ENCODE data around the gene SLC46A2.
A peak's percentile ranks its signal among the peaks of the same experiment; 100 is the strongest.

The SLC46A2 gene

DNA sequence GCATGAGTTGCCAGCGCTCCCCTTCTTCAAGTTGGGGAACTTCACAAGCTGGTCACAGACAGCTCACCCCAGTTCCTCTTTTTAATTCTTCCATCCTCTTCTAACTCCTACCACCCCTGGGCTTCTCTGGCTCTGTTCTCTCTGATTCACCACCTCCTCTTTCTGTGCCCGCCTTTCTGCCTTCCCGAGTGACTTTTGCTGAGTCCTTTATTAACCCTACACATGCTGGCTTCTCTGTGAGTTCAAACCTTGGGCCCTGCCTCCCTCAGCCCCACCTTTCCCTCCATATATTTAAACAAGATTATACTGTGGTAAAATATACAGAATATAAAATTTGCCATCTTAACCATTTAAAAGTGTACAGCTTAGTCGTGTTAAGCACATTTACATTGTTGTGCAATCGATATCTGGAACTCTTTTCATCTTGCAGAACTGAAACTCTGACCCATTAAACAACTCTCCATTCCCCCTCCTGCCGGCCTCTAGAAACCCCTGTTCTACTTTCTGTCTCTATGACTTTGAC lies 32.0 kb downstream of the SLC46A2 start:
- DNase-seq (ENCODE audit: low read depth in 1 of 2, low spot score in 1 of 2), result no peak

DNA sequence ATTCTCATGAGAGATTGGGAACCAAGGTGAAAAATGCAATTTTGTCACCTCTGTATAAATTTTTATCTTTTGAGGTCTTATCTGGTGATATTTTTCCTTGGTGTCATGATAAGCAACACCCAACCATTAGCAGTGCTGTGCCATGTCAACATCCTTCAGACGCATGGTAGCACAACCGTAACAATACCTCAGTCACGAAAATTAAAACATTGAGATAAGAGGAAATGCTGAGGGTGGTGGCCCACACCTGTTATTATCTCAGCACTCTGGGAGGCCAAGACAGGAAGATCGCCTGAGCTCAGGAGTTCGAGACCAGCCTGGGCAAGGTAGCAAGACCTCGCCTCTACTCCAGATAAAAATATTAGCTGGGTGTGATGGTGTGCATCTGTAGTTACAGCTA lies 32.7 kb downstream of the SLC46A2 start:
- no peak for DNase-seq (ENCODE audit: low read depth in 1 of 2, low spot score in 1 of 2)

DNA sequence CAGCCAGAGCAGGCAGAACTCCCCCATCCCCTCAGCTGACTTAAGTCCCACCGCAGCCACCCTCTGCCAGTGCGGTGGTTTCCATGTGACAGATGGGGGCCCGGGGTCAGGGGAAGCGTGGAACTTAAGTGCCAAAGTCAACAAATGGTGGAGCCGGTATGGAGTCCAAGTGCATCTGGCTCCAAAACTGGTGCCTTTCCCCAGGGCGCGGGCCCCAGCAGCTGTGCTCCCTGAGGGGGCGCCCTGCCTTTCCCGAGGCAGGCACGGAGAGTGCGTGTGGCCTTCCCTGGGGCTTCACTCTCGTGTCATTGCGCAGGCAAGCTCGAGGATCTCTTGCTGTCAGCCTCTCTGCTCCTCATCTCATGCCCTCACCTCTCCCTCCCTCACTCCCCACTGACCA lies 33.8 kb downstream of the SLC46A2 start:
- DNase-seq (ENCODE audit: low read depth in 1 of 2, low spot score in 1 of 2), result no peak

DNA sequence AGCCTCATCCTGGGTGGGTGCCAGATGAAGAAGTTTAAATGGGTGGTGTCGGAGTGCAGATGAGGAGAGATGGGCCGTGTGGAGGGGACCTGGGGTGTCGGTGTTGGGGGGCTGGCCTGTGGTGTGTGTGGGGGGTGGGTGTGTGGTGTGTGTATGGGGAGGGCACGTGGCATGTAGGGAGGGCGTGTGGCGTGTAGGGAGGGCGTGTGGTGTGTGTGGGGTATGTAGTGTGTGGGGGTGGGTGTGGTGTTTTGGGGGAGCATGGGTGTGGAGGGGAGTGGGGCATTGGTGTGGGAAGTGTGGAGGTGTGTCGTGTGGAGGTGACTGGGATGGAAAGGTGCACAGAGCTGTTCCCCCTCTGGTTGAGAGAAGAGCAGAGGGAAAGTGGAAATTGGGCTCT lies 34.5 kb downstream of the SLC46A2 start:
- DNase-seq (ENCODE audit: low read depth in 1 of 2, low spot score in 1 of 2), result no peak

DNA sequence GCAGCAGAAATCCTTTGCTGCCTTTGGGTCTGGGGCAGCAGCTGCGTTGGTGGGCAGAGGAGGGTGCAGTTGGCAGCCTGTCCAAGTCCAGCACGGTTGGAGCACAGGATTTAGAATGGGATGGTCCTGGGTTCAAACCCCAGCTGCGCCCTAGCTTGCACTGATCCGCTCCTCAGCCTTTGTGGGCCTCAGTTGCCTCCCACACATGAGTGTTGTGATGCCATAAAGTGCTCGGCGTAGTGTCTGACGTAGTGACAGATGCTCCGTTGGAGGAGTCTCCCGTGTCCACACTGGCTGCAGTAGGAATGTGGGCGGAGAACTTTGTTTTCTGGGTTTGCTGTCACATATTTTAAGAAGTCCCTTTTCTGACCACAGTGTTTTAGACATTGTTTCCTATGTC lies 36.0 kb downstream of the SLC46A2 start:
- no peak for DNase-seq (ENCODE audit: low read depth in 1 of 2, low spot score in 1 of 2)

DNA sequence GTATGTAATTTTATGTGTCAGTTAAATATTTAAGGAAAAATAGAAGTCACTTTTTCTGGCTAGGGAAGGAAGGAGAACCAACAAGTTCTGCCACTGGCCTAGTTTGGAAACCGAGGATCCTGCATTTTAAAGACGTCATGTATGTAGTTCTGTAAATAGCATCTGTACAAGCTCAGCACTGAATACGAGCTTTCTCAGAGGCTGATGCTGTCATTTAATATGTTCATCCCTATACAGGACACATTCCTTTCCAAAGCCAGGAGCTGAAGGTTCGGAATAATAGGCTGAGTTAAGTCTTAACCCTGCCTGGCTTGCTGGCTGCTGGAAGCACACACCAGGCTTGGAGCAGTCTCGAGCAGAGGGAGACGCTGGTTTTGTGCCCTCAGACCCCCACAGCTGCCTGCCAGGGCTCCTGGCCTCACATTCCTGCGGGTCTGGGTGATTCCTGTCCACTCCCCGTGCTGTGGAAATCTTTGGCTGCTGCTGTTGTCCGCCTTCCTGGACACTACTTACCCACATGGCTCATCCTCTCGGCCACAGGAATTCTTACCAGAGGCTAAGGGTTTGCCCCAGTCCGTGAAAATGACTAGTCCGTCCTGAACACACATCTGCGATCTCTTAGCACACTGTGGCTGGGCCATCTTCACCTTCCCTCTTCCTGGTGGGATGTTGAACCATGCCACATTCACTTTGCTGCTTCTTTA lies 36.6 kb downstream of the SLC46A2 start:
- no peak for DNase-seq (ENCODE audit: low read depth in 1 of 2, low spot score in 1 of 2)

DNA sequence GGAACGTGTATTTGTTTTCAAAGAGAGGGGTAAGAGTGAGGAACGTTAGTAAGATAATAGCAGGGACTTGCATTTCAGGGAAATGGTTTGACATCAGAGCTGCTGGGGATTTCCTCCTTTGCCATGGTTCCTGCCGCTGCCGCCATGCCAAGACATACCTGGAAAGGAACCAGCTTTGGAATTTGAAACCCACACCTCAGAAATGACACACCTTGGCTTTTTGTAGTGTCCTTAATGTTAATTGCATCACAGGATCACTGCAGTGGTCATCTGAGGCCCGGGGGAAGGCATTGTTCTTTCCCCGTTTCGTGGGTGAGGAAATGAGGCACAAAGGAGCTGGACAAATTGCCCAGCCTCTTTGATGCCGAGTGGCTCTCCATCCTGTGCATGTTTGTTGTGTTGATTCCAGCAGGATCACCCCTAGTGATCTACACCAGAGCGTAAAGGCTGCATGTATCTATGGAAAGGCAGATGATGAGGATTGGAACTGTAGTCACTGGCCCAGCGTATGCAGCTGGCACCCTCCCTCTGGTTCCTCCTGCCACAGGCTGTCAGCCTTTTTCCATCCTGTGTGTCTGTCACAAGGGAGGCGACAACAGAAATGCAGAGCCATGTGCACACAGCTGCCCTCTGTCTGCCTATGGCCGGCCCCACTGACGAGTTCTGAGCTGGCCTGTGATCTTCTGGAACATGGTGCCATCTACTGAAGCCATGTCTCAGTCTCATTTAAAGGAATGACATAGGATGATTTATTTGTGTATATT lies 37.8 kb downstream of the SLC46A2 start:
- no peak for DNase-seq (ENCODE audit: low read depth in 1 of 2, low spot score in 1 of 2)

DNA sequence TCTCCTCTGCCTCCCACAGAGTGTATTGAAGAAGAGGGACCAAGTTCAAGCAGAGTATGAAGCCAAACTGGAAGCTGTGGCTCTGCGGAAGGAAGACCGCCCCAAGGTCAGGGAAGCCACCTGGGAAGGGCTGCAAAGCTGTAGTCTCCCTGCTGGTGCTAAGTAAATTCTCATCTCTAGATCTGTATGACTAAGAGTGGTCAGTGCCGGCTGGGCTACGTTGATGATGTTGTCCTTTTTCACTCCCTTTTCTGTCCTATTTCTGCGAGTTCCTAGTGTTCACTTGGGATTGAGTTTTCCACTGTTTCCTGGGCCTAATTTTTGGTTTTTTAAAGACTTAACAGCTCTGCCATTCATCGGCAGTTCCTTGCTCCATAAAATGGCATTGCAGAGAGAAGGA lies 39.8 kb downstream of the SLC46A2 start:
- no peak for DNase-seq (ENCODE audit: low read depth in 1 of 2, low spot score in 1 of 2)

DNA sequence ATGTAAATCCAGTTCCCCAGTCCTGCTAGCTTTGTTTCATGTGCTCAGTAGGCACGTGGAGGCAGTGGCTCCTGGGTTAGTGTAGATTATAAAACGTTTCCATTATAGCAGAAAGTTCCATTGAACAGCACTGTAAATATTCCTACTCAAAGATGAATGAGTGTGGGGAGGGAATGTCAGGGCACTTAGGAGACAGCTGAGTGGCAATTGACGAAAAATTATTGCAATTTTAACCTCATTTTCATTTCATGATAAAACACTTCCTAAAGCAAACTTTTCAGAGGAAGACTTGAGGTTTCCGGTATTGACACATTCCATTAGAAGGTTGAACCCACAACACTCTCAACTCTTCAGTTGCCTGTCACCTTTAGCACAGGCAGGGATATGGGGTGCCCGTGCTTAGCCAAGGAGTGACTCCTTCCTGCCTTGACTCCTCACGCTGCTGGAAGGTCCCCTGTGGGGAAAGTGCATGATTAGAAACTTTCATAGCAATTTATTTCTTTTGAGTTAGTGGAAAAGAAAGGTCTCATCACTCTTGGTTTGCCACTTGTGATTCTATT lies 41.2 kb downstream of the SLC46A2 start:
- peak in 1 of 2 donors; percentile 4 for DNase-seq (ENCODE audit: low read depth in 1 of 2, low spot score in 1 of 2)

DNA sequence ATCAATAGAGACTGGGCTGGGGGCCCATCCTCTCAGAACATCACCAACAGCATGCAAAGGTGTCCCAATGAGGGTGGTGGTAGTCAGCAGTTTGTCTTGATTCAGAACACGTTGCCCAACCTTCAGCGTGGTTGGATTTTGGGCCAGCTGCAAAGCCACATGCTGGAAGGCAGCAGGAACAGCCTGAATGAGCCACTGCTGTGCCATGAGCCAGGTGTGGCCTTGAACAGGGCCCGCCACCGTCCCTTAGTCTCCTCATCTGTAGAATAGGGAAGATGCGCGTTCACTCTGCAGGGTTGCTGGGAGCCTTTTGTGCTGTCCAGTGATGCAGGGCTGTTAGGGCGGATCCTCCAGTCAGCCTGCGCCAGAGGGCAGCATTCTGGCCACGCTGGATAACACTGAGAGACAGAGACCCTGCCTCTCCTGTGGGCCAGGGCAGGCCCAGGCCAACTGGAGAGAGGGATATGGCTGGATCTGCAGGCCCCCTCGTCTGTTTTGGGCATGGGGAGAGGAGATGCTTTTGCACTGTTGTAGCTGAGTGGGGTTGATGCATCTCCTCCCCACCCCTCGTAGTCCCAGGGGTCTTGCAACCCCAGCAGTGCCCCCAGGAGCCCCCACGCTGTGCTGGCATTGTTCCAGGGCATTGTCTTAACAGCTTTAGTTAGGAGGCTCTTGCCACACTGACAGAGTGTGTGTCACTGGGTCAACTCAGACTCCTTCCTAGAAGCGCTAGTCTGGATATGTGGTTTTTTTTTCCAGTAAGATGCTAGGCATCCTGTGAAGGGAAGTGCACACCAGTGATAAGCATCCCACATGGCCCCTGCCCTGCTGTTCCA lies 42.1 kb downstream of the SLC46A2 start:
- DNase-seq (ENCODE audit: low read depth in 1 of 2, low spot score in 1 of 2), result no peak

DNA sequence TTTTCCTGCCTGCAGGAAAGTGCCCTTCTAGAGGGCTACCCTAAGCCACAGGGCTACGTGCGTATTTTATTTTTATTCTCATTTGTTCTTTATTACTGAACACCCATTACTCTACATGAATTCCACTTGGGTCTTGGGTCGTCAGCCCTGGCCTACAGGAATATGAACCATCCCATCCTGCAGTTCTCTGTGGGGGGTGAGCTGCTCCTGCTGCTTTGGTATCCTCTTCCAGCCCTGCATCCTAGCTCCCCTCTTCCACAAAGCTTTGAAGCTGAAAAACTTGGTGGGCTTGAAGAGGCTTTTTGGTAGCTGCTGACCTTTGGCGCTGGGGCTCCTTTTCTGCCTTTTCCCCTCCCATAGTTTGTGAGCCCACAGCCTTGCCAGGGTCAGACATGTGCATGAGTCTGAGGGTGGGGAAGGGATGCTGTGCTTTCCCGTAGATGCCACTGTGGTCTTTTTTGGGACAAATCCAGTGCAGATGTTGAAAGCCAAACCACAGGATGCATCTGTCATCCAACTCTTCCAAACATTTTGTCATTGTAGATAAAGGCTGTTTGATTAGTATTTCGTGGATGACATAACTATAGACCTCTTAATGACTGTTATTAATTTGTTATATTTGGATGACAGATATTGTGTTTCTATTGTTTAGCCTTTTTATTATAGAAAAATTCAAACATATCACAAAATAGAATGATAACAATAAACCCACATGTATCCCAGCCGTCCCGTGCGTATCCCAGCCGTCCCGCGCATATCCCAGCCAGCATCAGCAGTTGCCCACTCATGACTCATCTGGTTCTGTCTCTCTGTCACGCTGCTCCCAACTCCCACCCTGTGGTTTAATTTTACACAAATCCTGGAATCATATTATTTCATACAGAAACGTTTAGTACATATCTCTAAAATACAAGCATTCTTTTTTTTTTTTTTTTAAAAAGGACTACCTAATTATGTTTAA lies 43.9 kb downstream of the SLC46A2 start:
- no peak for DNase-seq (ENCODE audit: low read depth in 1 of 2, low spot score in 1 of 2)

DNA sequence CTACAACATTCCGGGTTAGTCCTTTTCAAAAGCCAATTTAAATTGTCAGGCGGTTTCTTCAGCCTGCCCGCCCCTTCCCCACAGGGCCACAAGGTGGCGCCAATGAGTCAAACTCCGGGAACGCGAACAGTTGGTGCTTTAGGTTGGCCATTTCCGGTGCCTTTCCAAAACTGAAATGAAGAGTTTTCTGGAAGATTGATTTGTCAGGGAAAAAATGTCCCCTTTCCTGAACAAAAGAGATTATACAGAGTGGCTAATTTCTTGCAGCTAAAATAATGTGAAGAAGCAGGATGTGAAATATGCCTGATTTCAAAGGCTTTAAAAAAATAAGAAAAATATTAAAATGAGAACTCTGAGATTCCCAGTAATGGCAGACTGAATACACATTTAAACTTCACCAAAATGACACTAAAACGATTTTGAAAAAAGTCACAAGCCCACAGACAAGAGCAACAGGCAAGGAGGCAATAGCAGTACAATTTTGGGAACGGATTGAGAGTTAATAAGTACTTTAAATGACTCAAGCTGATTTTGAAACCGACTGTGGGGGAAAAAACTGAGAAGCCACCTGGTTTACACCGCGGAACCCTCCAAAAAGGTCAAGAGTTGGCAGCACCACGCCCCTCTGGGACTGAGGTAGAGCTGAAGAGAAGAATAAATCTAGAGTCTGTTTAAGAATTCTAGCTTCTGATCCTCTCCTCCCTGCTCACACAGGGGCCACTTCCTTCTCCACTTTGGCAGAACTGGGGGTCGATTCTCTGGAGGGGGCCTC lies 45.7 kb downstream of the SLC46A2 start:
- DNase-seq (ENCODE audit: low read depth in 1 of 2, low spot score in 1 of 2), result peak; percentile 56 to 74

DNA sequence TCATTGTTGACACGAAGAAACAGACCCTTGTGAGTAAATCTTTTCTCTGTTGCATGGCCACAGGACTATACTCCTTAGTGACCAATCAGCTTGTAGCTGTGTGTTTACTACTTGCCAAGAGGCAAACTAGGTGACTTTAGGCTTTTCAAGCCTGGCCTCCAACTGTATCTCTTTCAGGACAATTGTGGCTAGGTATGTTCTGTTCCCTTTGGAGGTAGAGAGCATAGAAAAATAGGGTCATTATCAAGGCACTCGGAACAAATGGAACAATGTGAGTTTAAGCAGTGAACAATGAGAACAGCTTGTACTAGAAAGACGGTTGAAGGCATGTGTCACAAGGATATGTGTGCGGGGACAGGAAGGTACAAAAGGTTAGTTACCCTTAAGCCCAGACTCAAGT lies 48.1 kb downstream of the SLC46A2 start:
- DNase-seq (ENCODE audit: low read depth in 1 of 2, low spot score in 1 of 2), result no peak

DNA sequence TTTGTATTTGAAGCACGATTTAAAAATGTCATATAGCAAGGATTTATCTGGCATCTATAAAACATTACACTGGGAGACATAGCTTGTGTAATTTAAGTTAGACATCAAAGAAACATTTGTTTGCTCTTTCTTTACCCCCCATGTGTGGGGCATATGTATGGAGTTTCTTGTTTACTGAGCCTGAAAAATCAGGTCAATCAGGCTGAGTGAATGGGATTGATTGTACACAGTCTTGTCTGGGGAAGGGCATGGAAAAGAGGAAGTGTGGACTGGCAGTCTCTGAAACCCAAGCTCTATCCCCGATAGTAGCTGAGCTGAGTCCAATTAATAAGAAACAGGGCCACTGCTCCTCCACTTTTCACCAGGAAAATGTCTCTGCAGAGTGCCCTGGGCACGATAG lies 49.4 kb downstream of the SLC46A2 start:
- no peak for DNase-seq (ENCODE audit: low read depth in 1 of 2, low spot score in 1 of 2)

DNA sequence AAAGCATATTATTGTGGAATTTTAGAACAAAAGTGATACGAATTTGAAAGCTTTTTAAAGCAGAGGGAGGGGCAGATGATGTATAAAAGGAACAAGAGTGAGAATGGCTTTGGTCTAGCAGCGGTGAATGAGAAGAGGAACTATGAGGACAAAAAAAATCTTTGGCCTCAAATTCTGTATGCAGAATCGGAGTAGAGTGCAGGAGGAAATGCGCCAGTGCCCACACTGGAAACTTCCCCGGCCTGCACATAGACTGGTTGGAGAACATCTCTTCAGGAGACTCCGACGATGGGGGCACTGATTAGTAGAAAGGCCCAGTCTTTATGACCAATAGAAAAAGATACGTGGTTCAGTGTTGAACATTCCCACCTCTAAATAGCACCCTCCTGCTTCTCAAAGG lies 51.3 kb downstream of the SLC46A2 start:
- DNase-seq (ENCODE audit: low read depth in 1 of 2, low spot score in 1 of 2), result no peak

DNA sequence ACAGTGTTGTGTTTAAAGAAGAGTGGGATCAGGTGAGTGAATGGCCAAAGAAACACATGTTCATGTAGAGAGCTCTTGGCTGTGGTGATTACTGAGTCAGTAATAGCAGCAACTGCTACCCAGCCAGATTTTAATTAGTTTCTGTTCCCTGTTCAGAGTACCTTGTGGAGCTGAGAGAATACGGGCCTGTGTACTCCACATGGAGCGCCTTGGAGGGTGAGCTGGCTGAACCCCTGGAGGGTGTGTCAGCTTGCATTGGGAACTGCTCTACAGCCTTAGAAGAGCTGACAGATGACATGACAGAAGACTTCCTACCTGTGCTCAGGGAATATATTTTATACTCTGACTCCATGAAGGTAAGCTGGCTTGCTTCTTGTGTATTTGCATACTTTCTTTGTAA lies 52.3 kb downstream of the SLC46A2 start:
- no peak for DNase-seq (ENCODE audit: low read depth in 1 of 2, low spot score in 1 of 2)

DNA sequence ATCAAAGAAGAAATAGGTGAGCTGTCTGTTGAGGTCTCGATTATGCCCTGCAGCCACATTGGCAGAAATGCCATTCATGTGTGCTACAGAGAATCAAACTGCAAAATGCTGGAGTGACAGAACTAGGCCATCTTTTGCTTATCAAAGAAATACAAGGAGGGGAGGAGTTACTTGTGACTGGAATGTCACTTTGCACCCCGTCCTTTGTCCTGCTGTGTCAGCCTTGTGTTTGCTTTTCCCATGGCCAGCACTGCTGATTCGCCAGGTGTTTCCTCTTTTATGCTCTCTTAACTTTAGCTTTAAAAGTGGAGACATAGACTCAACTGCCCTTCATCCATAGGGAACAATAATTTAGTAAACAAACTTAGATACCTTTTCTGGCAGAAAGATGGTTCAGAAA lies 54.3 kb downstream of the SLC46A2 start:
- DNase-seq (ENCODE audit: low read depth in 1 of 2, low spot score in 1 of 2), result no peak

DNA sequence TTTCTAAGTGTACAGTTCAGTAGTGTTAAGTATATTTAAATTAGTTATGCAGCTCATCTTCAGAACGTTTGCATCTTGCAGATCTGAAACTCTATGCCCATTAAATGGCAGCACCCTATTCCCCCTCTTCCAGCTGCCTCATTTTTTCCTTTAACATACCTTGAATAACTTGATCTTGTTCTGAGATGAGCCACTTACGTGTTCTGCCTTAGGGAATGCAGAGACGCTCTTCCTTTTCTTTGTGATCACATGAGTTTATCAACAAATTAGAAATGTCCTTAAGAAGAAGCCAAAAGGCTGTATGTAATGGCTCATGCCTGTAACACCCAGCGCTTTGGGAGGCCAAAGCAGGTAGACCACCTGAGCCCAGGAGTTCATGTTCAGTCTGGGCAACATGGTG lies 57.6 kb downstream of the SLC46A2 start:
- DNase-seq (ENCODE audit: low read depth in 1 of 2, low spot score in 1 of 2), result no peak

DNA sequence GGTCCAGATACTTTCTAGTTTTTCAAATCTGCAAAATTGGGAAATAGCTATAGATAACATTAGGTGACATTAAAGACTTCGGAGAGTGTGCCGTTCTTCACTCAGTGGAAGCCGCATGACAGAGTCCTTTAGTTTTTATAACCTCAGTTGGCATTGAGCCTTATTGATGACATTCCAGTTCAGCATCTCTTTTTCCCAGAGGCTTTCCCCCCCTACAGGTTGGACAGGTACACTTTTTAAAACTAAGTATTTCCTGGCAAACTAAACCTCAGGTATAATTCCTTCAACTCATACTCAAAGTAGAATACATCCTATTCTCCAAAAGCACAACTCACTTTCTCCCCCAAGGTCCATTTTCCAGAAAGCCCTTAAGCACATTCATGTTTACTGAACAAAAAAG lies 58.7 kb downstream of the SLC46A2 start:
- no peak for DNase-seq (ENCODE audit: low read depth in 1 of 2, low spot score in 1 of 2)
